ENCODE results near the gene HCCS.
A peak's percentile ranks its signal among the peaks of the same experiment; 100 is the strongest.

HCCS gene

GRCh38 chrX:11111037-11111851 is at the start of gene HCCS:
HCCS (plus strand) TSS chrX:11111332; CDS start chrX:11112061, 729 bp downstream.
- peak; percentile 63 for DNase-seq (ENCODE audit: low read depth)

- no peak for DNase-seq (ENCODE audit: low read depth)
Observed at GRCh38 chrX:11064276-11064675, 46.9 kb upstream of the HCCS start.

- peak; percentile 43 for DNase-seq (ENCODE audit: low read depth)
Observed at GRCh38 chrX:11064851-11065600, 46.1 kb upstream of the HCCS start.

GRCh38 chrX:11066812-11067211 is 44.3 kb upstream of the HCCS start:
- no peak for DNase-seq (ENCODE audit: low read depth)

DNA sequence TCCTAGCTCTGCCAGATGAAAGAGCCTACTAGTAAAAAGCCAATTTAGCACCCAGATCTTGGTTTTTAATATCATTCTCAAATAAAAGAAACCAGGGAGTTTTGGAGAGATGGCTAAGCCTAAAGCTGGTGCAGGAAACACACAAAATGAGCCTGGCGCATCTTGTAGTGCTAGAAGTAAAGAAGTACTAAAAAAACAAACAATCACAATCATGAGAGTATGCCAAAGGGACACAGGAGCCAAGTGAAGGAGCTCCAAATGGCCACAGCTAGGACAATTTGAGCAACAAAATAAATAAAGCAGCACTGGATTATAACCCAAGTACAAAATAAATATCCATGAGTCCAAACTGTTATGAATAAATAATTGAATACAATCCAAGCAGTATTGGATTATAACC is 37.8 kb upstream of the HCCS start:
- DNase-seq (ENCODE audit: low read depth), result no peak

GRCh38 chrX:11080741-11081305 is 30.3 kb upstream of the HCCS start:
- no peak for DNase-seq (ENCODE audit: low read depth)

DNA sequence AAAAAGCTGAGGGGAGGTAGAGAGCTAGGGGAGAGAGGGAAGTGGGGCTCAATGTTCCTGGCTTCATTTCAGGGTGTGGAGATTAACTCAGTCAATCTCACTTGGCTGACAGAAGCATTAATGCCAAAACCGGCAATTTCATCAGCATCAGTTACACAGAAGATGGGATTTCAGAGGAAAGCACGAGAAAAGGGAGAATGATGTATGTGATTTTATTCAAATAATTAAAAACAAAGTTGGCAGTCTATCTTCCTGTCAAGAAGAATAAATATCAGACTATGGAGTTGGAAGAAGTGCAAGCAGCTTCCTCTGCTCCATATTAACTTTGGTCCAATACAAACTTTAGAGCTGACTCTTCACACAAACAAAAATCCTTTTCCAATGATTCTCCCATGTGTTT is 29.6 kb upstream of the HCCS start:
- no peak for DNase-seq (ENCODE audit: low read depth)

- DNase-seq (ENCODE audit: low read depth), result no peak
Observed at GRCh38 chrX:11085305-11085704, 25.8 kb upstream of the HCCS start.

DNA sequence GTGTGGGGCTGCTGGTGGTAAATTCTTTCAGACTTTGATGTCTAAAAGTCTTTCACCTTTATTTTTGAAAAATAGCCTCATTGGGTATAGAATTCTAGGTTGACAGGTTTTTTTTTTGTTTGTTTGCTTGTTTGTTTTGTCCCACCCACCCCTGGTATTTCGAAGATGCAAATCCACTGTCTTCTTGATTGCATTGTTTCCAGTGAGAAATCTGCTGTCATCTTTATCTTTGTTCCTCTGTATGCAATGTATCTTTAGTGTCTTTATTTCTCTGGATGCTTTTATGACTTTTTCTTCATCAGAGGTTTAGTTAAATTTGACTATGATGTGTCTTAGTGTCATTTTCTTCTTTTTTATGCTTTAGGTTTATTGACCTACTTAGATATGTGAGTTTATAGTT is 21.3 kb upstream of the HCCS start:
- DNase-seq (ENCODE audit: low read depth), result no peak

GRCh38 chrX:11097933-11098332 is 13.2 kb upstream of the HCCS start:
- DNase-seq (ENCODE audit: low read depth), result no peak

DNA sequence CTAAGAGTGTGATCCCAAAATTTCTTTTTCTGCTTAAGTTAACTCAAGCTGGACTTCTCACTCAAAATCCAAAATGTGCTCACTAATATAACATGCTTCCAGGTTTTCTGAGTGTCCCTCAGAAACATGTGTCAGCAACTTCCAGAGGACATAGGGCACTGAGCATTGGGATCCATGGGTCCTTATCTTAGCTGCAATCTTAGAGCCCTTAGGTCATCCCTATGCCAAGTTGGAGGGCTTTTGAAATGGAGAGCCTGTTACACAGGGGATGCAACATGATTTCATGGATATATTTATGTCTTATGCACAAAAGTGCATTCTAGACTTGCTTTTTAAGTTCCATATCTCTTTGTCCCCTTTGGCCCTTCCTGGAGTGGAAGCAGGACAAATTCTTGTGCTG is 11.7 kb upstream of the HCCS start:
- no peak for DNase-seq (ENCODE audit: low read depth)

DNA sequence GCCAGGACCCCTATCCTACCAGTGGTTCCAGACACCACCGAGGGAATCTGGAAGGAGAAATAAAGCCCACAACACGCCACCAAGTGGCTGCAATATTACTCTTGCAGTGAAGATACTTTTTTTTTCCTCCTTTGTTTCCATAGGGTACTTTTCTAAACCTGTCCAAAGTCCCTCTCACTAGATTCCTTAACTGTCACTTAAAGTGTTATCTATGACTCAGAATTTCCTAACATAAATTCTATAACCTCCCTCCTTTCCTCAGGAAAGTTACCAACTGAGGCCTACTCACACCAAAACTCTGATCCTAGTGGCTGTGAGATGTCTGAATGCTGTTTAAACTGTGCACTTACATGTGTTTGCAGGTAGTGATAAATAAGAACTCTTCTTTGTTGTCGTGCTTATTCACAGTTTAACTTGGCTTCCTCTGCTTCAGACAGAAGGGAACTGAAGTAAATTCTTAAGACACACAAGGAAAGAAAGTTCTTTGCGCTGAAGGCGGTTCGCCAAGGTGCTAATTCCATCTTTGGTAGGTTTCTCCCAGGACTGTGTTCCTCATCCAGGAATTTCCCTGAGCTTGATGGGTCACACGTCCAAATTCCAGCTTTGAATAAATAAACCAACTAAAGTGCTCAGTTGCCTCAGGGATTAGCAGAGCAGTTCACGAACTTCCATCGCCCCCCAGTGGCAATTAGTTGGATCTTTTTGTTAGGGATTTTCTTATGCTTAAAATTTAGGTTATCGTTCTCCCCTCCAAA is 10.7 kb upstream of the HCCS start:
- peak; percentile 43 for DNase-seq (ENCODE audit: low read depth)

- DNase-seq (ENCODE audit: low read depth), result no peak
Observed at GRCh38 chrX:11103006-11103405, 8.1 kb upstream of the HCCS start.

- DNase-seq (ENCODE audit: low read depth), result no peak
Observed at GRCh38 chrX:11103751-11104150, 7.4 kb upstream of the HCCS start.

- peak; percentile 33 for DNase-seq (ENCODE audit: low read depth)
Observed at GRCh38 chrX:11105080-11105479, 6.1 kb upstream of the HCCS start.

DNA sequence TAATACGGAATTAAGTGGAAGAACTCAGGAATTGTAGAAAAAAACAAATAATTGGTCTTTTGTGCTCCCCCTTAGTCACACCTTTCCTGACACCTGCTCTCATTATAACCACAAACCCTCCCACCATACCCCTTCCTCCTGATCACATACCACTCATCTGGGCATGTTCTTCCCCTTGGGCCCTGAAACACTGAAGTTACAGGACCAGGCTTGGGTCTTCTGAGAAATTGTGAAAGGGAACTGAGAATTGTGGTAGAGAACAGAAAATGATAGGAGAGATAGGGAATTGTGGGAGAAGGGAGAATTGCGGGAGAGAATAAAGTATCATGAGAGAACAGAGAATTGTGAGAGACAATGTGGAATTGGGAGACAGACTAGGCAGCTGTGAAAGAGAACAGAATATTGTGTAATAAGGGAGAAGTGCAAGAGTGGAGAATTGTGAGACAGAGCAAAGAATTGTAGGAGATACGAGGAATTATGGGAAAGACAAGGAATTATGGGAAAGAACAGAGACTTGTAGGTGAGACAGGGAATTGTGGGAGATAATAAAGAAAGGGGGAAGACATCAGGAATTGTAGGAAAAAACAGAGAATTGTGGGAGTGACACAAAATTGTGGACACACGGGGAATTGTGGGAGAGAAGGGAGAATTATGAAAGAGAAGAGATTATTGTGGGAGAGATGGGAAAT is 2.7 kb upstream of the HCCS start:
- no peak for DNase-seq (ENCODE audit: low read depth)

GRCh38 chrX:11109968-11110367 is 1.2 kb upstream of the HCCS start:
- DNase-seq (ENCODE audit: low read depth), result no peak

DNA sequence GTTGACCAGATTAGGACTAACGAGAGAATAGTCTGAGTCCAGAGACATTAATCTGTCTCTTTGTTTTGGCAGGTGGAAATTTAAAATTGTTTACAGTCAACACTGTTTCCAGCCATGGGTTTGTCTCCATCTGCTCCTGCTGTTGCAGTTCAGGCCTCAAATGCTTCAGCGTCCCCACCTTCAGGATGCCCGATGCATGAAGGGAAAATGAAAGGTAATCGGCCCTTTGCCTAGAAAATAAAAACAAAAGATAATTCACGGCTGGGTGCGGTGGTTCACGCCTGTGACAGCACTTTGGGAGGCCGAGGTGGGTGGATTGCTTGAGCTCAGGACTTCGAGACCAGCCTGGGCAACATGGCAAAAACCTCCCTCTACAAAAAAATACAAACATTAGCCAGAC is 815 bp downstream of the HCCS start:
- DNase-seq (ENCODE audit: low read depth), result no peak

DNA sequence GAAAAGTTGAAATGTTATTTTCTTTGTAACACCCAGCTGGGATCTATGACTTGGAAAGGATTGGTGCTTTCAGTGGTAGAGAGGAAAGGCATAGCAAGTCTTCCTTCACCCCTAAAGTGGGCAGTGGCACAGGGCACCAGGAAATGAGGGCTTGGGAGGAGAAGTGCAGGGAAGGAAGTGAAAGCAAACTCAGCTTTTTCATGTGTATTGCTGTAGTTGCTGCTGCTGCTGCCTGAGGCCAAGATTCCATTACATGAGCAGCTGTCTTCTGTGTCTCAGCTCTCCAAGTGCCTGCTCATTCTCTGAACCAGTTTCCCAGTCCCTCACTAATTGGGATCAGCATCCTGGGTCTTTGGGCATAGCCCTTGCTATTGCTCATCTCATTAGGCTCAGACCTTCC is 2.6 kb downstream of the HCCS start:
- DNase-seq (ENCODE audit: low read depth), result no peak

GRCh38 chrX:11117745-11118144 is 6.6 kb downstream of the HCCS start:
- DNase-seq (ENCODE audit: low read depth), result no peak

DNA sequence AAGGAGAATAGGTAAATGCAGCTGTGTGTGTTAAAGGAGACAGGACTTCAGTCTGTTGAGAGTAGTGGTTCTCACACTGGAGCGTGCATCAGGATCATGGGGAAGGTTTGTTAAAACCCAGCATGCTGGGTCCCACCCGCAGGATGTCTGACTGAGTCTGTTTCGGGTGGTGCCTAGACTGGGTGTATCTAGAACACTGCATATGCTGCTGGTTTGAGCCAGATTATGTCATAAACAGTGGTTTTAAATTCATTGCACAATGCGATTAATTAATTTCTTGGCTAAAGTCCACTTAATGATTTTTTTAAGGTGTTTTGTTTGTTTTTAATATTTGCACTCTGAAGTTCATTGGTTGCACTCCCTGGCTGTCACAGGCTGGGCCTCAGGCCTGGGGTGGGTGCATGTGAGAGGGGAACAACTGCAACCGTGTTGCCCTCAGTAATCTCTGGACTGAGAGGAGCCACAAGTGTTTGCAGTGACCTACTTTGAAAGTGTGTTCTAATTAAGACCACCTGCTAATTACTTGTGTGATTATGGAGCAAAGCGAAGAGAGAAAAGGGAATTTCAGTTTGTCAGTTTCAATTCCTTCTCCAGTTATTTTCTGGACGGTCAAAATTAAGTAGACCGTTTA is 8.3 kb downstream of the HCCS start:
- no peak for DNase-seq (ENCODE audit: low read depth)

All from stromal cell of bone marrow (primary cell).